Effector memory CD4-positive, alpha-beta T cell (primary cell): ENCODE measurements around the gene PRKCE.

Experiments used
- DNase-seq, 3 donors: peaks; one replicate each; pipeline ENCODE4 v3.0.0-alpha.2; 2020
- H3K27ac ChIP-seq: 2 replicates; pipeline ENCODE4 v1.7.0; 2013; ENCODE audit warnings: mild to moderate bottlenecking, low read length, moderate library complexity; ENCODE audit not compliant: insufficient read depth, poor library complexity, severe bottlenecking
- H3K27me3 ChIP-seq: replicated peaks from 2 replicates; pipeline ENCODE4 v1.7.0; 2013; ENCODE audit warnings: mild to moderate bottlenecking, low read length; ENCODE audit not compliant: insufficient read depth, control insufficient read depth, poor library complexity, severe bottlenecking
- H3K36me3 ChIP-seq: 2 replicates; pipeline ENCODE4 v1.7.0; 2013; ENCODE audit warnings: mild to moderate bottlenecking, low read length, moderate library complexity; ENCODE audit not compliant: control insufficient read depth, insufficient read depth
- H3K4me1 ChIP-seq: 2 replicates; pipeline ENCODE4 v1.7.0; 2013; ENCODE audit warnings: low read length, mild to moderate bottlenecking; ENCODE audit not compliant: control insufficient read depth, insufficient read depth, poor library complexity, severe bottlenecking
- H3K4me3 ChIP-seq: 2 replicates; pipeline ENCODE4 v1.7.0; 2013; ENCODE audit warnings: low read length, low read depth, mild to moderate bottlenecking; ENCODE audit not compliant: insufficient read depth, poor library complexity, severe bottlenecking
- H3K9me3 ChIP-seq: 2 replicates; pipeline ENCODE4 v1.7.0; 2013; ENCODE audit warnings: mild to moderate bottlenecking, low read length, moderate library complexity; ENCODE audit not compliant: control insufficient read depth
- total RNA-seq, 3 donors: gene quantifications; one replicate each; lab custom pipeline; 2026; lab: John Stamatoyannopoulos, UW

Gene PRKCE
- 24.7 to 27.5 (median 25.2) reads per million in 3 donors for total RNA-seq

DNA sequence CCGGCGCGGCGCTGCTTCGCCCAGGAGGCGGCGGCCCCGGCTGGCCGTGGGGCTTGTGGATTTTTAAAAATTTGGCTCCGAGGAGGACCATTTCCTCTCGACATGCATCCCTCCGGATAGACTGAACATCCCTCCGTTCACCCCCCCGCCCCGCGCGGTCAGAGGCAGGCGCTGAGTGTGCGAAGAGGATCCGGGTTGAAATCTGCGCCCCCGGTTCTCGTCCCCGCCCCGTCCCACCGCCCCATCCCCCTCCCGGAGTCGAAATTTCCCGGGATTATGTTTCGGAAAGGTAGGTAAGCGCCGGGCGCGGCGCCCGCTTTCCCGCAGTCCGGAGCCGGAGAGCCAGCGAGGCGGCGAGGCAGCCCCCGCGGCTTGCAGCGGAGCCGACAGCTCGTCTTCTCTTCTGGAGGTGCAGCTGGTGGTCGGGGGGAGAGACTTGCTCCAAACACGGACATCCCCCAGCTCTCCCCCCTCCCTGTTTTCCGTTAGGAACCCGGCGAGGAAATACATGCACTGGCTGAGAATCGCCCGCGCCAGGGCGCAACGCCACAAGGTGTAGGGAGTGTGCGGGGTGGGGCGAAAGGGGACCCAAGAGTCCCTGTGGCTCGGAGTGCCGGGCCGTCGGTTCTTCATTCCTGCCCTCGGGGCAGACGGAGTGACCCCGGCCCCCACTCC, at the start of gene PRKCE:
Gene PRKCE, plus strand, starts transcription at position 261 of the 675 bp plus-strand sequence.
- peak in 1 of 3 donors; percentile 14 for DNase-seq
- Histone ChIP-seq H3K36me3 (no peaks in the 10 kb centered on the region), H3K9me3 (no peaks in the 10 kb centered on the region), H3K4me3 (peak within 1 kb of the TSS; percentile 92), H3K27me3 (no peaks in the 10 kb centered on the region), H3K4me1 (peaks cover 8% of the 10 kb centered on the region), H3K27ac (peak within 1 kb of the TSS; percentile 77)

DNA sequence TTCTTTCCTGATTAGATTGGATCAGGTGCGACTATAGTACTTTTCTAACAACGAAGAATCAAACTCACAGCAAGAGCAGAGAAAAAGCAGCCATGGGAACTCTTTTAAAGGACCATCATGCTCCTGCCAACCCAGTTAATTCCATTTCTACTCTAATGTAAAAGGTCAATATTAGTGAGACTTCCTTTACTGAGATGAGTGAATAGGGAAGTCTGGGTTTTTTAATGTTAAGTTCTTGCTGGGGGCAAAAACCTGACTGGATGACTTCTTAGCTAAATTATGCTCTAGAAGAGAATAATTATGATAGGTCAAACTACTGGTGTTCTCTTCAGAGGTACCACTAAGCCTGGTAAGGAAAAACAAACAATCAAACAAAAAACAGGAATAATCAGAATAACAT, 48.9 kb upstream of the PRKCE start:
- H3K27me3 ChIP-seq: no peaks in the 10 kb centered on the region
- H3K9me3 ChIP-seq: no peaks in the 10 kb centered on the region
- no peak for DNase-seq
- no peak overlapping the region for H3K27ac ChIP-seq
- H3K4me1 ChIP-seq: no peaks in the 10 kb centered on the region
- no peak overlapping the region for H3K4me3 ChIP-seq
- peaks cover 23% of the 10 kb centered on the region for H3K36me3 ChIP-seq

DNA sequence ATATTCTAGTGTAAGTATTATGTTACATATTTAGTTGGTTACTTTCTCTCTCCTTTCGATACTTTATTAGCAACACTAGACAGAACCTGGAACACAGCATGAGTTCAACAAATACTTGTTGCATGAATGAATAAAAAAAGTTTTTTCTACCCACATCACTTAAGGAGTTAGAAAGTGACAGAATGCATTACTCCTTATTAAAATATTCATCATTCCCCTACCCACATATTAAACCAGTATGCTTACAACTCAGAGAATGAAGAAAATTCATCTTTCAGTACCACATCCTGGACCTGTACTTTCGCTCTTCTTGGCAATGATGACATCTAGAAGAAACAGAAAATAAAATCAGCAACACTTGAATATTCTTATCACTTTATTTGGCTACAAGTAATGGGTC, 46.4 kb upstream of the PRKCE start:
- Histone ChIP-seq H3K27ac (no peak overlapping the region), H3K4me1 (peaks cover 3% of the 10 kb centered on the region), H3K4me3 (no peak overlapping the region), H3K27me3 (no peaks in the 10 kb centered on the region), H3K9me3 (no peaks in the 10 kb centered on the region), H3K36me3 (peaks cover 3% of the 10 kb centered on the region)
- no peak for DNase-seq

DNA sequence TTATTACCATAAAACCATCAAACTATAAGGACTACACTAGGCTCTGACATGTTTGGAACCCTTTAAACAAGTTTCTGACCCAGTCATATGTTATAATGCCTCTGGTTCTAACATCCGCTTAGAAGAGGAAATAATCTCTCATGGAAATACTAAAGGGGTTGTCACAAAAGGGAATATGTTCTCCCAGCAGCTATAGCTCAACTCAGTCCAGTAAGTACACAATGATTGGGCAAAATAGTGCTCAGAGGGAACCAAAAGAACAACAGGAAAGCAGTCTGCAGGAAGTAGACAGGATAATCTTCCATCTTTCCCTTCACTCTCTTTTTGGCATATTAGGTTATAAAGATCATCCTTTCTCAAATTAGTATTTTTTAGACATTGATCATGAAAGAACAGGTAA, 44.7 kb upstream of the PRKCE start:
- Histone ChIP-seq H3K27me3 (no peaks in the 10 kb centered on the region), H3K9me3 (no peaks in the 10 kb centered on the region), H3K4me1 (peaks cover 5% of the 10 kb centered on the region), H3K4me3 (no peak overlapping the region), H3K36me3 (no peaks in the 10 kb centered on the region), H3K27ac (no peak overlapping the region)
- no peak for DNase-seq

DNA sequence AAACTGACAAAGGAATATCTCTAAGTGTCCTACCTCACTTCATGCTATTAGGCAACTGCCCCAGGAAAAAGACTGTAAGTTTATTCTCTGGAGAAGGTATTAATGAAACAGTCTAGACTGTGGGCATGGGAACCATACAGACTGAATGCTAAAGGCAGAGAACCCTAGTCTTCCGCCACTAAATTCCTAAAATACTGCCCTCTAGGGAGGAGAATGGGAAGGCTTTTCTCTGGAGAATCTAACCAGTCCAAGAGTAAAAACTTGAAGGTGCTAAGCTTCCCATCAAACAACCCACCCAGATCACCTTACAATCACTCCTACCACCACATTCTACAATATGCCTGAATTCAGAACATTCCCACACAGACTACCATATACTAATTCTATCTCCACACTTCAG, 43.8 kb upstream of the PRKCE start:
- DNase-seq: no peak
- Histone ChIP-seq H3K4me1 (peaks cover 5% of the 10 kb centered on the region), H3K27me3 (no peaks in the 10 kb centered on the region), H3K36me3 (no peaks in the 10 kb centered on the region), H3K9me3 (no peaks in the 10 kb centered on the region), H3K27ac (no peak overlapping the region), H3K4me3 (no peak overlapping the region)

DNA sequence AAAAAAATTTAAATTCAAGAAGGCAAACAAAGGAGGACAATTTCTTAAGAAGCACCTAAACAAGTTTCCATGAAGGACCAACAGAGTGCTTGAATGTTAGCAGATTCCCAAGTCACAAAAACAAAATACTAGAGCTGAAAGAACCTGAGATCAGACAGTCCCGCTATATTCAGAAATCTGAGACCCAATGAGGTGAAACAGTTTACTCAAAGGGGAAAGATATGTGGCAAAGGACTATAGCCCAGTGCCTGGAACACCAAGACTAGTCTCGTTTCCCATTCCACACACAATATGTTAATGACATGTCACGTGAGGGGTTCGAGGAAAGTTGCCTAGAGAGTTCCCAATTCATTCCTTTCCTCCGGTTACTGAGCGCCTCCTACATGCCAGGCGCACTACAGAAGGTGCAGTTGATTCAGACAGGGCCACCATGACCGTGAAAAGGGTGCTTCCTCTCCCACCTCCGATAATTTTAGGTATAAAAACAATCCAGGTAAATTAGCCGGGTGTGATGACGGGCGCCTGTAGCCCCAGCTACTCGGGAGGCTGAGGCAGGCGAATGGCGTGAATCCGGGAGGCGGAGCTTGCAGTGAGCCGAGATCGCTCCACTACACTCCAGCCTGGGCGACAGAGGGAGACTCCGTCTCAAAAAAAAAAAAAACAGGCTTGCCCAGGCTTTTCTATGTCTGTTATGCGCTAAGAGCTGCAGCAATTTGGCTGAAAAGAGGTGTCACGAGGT, 41.0 kb upstream of the PRKCE start:
- DNase-seq: peak; percentile 21 to 38 (median 37)
- Histone ChIP-seq H3K27me3 (no peaks in the 10 kb centered on the region), H3K27ac (peak overlapping the region; percentile 78), H3K4me3 (peak overlapping the region; percentile 68), H3K9me3 (no peaks in the 10 kb centered on the region), H3K4me1 (peaks cover 5% of the 10 kb centered on the region), H3K36me3 (no peaks in the 10 kb centered on the region)

DNA sequence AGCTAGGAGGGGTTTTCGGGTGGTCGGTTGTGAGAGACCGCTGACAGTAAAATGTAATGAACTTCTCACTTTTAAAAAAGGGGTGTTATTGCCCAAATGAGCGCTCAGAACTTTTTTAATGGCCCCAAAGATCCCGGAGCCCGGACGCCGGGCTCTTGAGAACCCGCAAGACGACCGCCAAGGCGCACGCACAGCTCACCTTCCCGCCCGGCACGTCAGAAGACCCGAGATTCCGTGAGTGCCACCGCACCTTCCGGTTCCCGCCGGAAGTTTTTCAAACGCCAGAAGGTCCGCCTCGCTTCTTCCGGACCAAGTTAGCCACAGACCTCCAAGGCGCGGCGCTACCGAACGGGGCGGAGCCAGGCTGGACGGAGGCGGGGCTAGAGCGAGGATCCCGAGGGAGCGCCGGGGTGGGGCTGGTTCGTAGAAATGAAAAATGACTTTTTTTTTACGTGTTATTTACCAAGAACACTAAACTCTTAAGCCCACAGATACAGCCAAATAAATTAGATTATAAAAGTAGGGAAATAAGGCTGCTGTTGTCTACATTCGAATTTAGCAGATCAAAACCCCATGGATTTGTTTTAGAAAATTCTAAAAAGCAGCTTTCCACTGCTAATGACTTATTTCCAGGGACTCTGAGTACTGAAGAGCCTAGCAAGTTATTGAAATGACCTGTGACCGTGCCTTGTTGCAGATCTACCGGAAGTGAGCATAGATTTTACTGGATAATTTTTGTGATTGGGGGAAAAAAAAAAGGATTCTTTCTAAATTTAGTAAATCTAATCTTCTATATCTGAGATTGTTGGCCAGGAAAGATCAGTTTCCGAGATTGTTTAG, 40.2 kb upstream of the PRKCE start, which contains the start of gene SRBD1:
Gene SRBD1, minus strand, starts transcription at position 248 of the 840 bp plus-strand sequence. CDS start 5,826 bp downstream, outside the sequence.
- peak within 1 kb of the TSS; percentile 78 for H3K27ac ChIP-seq
- no peaks in the 10 kb centered on the region for H3K36me3 ChIP-seq
- no peaks in the 10 kb centered on the region for H3K9me3 ChIP-seq
- peak within 1 kb of the TSS; percentile 68 for H3K4me3 ChIP-seq
- peak; percentile 73 to 80 (median 77) for DNase-seq
- peaks cover 5% of the 10 kb centered on the region for H3K4me1 ChIP-seq
- no peaks in the 10 kb centered on the region for H3K27me3 ChIP-seq

DNA sequence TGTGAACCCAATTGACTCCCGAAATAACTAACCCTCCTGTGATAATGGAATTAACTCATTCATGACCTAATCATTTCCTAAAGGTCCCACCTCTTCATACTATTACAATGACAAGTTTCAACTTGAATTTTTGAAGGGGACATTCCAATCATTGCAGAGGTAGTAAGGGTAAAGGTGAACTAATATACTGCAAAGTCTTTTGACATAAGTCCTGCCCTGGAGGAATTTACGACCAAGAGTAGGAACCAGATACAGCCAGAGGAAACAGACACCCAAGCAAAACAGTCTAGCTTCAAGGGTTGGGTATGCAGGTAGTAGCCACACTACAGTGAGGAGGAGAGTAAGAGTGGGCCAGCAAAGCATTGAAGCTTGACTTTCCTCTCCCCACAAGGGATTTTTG, 39.2 kb upstream of the PRKCE start:
- Histone ChIP-seq H3K27ac (no peak overlapping the region), H3K4me1 (peaks cover 5% of the 10 kb centered on the region), H3K36me3 (no peaks in the 10 kb centered on the region), H3K4me3 (no peak overlapping the region), H3K27me3 (no peaks in the 10 kb centered on the region), H3K9me3 (no peaks in the 10 kb centered on the region)
- DNase-seq: no peak

DNA sequence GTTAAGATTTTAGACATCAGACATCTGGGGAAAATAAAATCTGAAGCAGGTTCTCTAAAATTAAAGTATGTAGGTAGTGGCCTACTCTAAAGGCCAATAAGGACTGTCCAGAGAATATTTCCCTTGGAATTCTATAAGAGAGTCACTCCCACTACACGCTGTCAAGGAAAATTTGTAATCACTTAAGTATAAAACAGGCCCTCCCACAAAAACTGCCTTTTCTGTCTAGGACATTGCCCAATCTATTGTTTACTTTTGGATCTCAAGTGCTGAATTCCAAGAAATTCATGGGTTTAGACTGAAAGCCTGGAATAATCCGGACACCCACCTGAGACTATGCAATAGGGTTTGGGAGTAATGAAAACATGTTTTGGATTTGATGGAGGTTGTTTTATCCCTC, 38.7 kb upstream of the PRKCE start:
- DNase-seq: no peak
- Histone ChIP-seq H3K27me3 (no peaks in the 10 kb centered on the region), H3K9me3 (no peaks in the 10 kb centered on the region), H3K36me3 (no peaks in the 10 kb centered on the region), H3K4me3 (no peak overlapping the region), H3K4me1 (peaks cover 5% of the 10 kb centered on the region), H3K27ac (no peak overlapping the region)
